ENCODE measurements around the gene RICTOR.

- TF ChIP-seq CEBPB (tag; IDR thresholded peaks at IDR 0.05), result no peak
- TF ChIP-seq EP300 (IDR thresholded peaks at IDR 0.05; ENCODE audit: low read length), result no peak
Measured at GRCh38 chr5:39121922-39122321, 47.7 kb upstream of the RICTOR start.
